GM19043 (cell line): ENCODE results near the gene MYO16.
"Not testable (repeated sequence)": the region's sequence is repeated elsewhere in the genome, so short reads cannot be mapped to it uniquely, and the experiment has no call there.

ENCODE experiments used
- ATAC-seq: cut with Tn5 transposase; IDR thresholded peaks from one replicate; pipeline ENCODE4 v1.9.1; 2021; ENCODE audit warnings: low read depth; ENCODE audit not compliant: unreplicated experiment

MYO16 gene

DNA sequence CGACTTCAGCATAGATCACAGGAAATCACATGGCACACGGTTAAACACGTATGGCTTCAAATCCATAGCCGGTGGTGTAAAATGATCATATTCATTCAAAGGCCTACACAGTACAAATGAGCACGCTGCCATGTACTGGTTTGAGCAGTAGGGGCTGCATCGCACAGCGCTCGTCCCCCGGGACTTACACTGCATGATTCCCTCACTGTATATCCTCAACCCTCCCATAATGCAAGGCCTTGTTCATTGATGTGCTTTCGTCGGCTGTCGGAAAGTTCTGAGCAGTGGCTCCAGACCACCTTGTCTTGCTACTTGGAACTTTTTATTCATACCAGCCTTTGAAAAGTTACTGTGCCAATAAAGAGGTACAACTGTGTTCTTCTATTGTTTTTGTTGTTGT is 578.2 kb downstream of the MYO16 start:
- ATAC-seq, result no peak

DNA sequence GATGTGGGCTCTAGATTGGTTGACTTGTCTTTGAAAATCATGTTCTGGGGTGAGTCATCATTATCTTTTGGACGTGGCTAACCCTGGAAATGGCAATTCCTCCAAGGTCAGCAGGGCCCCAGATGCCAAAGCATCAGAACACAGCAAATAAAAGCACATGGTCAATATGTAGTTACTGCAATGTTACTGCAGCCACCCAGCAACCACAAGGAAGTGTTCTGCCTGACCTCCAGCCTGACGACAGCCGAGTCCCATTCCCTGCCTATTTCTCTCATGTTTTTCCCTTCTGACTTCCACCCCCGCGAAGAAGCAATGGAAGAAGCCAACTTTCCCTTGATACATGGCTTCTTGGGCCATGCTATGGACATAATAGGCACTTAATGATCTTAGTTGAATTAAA is 579.1 kb downstream of the MYO16 start:
- no peak for ATAC-seq

DNA sequence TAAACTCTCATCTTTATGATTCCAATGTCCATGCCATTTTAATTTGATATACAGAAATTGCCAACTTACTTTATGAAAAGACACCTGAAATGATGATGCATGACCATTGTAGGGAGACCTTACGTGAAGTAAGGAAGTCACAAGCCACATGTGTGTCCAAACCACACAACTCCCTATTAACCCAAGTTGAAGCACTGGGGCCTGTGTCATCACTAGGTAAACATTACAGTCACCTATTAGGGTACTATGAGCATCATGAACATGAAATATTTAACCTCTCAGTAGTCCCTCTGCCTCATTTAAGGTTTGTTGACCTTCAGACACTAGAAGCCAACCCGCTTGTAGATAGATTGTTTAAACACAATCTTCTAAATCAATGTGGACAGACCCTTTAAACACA is 580.1 kb downstream of the MYO16 start:
- ATAC-seq, result no peak

DNA sequence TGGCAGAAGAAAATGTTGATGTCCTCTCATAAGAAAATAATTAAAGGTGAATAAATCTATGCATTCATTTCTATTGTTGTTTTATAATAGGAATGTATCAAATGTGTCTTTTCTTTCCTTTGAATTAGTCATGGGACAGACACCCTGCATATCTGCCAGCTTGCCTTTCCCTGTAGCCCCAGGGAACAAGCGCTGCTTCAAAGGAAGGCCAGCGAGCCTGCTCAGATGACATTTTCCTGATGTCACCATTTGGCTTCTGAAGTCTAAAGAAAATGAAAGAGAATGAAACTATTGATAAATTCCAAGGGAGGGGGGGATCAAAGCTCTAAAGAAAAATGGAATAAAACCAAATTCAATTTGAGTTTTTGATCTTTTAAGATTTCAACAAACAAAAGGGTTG is 582.2 kb downstream of the MYO16 start:
- no peak for ATAC-seq

DNA sequence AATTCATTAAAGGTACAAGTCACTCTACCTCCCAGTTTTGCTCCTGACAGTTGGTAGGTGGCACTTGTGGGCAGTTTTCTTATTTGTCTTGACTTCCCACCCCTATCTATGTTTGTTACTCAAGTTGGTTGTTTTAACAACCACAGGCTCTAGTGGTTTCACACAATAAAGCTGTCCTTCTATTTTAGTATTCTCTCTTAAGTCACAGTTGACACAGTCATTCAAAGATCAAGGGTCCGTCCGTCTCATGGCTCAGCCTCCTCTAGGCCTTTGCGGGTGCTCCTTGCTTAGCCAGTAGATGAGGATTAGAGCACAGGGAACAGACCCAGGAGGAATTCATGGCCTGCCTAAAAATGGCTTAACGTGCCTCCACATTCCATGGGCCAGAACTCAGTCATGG is 583.2 kb downstream of the MYO16 start:
- no peak for ATAC-seq

DNA sequence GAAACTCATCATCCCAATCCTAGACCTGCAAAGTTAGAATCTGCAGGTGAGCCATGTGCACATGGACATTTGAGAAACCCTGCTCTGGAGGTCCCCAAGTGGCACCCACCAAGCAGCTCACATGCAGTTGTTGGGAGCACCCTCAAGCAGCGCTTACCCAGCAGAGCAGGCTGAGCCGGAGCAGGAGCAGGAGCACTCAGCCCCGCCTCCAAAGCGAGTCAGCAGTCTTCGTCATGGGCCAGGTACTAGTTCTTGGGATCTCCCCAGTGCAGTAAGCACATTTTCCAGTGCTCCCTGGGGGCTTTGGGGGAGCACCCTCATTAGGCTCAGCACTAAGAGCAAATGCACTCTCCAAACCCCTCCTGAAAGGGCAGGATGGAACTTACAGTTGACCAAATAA is 584.3 kb downstream of the MYO16 start:
- no peak for ATAC-seq

DNA sequence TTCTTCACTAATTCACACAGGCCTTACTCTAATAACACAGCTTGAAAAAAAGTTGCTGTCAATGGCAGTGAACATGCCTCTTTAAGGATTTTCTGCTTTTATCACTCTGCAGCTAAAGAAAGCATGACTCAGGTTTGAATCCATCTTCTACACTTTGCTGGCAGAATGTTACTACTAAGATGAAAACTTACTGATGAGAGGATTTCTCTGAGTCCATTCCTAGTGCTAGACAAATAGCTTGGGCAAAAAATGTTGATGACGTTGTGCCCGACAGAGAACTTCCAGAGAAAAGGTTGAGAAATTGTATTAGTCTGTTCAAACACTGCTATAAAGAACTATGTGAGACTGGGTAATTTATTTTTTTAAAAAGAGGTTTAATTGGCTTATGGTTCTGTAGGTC is 585.0 kb downstream of the MYO16 start:
- no peak for ATAC-seq

DNA sequence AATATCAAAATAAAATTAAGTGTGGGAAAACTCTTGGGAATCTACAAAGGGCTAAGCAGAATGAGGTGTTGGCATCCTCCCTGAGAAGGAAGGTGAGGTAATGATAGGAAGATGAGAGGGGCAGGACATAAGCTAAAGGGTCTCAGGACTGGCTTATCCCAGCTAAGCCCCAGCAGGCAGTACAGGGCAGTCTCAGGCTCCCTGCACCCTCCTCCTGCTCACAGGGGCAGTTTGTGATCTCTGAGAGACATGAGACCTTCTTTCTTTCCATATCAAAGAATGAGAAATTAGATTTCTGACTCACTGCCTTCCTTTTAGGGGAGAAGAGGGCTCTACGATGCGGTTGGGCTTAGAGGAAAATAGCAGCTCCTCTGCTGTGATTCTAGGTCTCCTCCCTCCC is 586.0 kb downstream of the MYO16 start:
- no peak for ATAC-seq

DNA sequence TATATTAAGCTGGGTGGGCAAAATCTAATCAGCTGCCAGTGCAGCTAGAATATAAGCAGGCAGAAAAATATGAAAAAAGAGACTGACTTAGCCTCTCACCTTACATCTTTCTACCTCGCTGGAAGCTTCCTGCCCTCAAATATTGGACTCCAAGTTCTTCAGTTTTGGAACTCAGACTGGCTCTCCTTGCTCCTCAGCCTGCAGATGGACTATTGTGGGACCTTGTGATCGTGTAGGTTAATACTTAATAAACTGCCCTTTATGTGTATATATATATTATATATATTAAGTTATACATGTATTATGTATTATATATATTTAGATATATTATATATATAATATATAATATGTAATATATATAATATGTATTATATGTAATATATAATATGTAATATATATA is 588.1 kb downstream of the MYO16 start:
- not testable (repeated sequence) for ATAC-seq

DNA sequence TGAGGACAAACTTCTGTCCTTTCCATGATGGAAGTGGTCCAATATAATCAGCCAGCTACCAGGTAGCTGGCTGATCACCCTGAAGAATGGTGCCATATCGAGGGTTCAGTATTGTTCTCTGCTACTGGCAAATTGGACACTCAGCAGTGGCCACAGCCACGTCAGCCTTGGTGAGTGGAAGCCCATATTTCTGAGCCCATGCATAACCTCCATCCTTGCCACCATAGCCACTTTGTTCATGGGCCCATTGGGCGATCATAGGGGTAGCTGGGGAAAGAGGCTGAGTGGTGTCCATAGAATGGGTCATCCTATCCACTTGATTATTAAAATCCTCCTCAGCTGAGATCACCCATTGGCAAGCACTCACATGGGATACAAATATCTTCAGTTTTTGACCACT is 591.2 kb downstream of the MYO16 start:
- ATAC-seq, result no peak

DNA sequence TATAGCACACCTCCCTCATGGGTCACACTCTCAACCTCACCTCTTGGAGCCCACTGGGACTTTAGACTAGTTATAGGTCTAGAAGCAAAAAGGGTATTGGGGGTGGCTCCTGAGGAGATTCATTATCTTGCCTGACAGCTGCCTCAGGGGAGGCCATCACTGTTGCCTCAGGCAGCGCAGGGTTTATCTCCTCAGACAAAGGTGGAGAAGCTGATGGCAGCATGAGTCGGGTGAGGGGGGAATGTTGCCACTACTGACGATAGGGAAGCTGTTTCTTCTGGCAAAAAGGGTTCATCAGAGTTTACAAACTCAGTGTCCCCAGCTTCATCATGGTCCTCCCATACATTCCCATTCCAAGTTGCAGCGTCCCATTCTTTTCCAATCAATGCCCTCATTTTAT is 594.6 kb downstream of the MYO16 start:
- ATAC-seq, result no peak

DNA sequence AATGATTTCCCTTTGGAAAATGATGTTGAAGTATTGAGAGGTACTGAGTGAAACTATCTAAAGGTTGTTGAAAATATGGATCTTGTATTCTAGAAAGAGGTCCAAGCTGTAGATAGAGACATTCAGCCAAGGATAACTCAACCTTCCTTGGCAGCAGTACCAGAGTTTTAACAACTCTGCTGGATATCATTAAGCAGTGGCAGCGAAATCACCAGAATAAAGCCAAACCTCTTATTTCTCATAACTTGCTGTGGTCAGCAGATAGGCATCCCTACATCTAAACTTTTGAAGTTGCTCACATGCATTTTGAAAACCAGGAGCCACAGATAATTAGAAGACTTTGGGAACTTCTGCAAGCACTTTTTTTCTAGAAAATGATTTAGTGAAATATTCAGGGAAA is 597.2 kb downstream of the MYO16 start:
- ATAC-seq, result no peak

DNA sequence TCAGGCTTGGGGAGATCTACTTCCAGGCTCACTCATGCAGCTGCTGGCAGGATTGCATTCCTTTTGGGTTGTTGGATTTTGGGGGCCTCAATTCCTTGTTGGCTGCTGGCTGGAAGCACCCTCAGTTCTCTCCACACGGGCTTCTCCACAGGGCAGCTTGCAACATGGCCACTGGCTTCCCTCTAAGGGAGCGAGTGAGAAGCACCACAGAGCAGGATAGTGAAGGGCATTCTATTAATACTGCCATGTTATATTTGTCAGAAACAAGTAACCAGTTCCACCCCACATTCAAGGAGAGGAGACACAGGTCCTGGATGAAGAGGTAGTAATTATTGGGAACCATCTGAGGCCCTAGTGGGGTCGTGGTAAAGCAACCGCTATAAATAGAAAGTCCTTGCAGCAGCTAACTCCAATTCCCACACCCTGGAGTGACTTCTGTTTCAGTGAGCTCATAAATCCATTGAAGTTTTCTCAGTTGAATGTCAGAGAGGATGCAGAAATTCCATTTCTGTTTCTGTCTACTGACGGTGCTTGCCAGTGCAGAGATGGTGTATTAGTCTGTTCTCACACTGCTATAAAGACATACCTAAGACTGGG is 598.0 kb downstream of the MYO16 start:
- ATAC-seq, result no peak

DNA sequence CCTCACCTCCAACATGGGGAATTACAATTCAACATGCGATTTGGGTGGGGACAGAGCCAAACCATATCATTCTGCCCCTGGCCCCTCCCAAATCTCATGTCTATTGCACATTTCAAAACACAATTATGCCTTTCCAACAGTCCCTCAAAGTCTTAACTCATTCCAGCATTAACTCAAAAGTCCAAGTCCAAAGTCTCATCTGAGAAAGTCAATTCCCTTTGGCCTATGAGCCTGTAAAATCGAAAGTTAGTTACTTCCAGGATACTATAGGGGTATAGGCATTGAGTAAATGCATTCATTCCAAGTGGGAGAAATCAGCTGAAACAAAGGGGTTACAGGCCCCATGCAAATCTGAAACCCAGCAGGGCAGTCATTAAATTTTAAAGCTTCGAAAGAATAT is 598.8 kb downstream of the MYO16 start:
- ATAC-seq, result no peak

DNA sequence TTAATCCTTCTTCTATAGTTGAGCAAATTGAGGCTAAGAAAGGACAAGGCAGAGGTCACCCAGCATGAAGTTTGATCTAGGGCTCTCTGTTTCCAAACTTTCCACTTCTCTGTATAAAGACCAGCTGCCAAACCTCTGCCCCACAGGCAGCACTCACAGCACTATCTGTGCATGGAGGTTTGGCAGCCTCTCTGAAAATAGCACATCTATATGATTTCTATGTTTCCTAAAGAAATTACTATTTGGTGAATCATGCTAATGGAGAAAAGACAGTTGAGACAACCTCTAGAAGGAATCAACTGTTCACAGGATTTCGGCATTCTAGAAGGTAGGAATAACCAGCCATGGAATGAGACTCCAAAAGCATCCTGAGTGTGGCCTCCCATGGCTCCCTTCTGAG is 602.5 kb downstream of the MYO16 start:
- ATAC-seq, result no peak

DNA sequence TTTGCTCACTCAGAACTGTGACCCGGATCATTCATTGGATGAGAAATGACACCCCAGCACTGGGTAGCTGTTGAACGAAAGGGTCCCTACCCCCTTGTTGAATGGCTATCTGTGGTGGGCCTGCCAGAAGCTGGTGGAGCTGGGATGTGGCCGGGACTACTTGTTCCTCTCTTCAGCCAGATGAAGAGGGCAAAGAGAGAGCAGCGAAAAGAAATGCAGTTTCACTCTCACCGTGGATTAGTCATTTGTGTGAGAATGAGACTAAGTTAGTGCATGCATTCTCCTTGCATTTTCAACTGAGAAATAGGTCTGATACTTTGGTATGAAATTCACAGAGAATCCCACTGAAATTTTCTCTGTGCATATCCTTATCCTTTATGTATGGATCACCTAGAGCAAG is 603.9 kb downstream of the MYO16 start:
- peak; percentile 78 for ATAC-seq

DNA sequence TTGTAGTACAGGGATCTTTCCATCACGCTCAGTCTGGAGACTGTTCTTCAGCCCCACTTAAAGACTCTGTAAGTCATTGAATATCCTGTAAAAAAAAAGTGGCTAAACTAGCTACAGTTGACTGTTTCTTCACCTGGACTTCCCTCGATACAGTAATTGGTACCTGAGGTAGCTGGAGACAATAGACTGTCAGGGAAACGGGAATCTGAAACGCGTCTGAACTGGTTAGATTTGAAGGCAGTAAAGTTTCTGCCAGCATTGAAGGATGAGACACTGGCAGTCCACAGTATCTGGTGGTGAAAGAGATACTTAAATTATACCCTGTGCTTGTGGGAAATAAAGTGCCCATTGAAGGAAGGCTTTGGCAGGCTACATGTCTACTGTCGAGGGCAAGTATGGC is 606.5 kb downstream of the MYO16 start:
- no peak for ATAC-seq

DNA sequence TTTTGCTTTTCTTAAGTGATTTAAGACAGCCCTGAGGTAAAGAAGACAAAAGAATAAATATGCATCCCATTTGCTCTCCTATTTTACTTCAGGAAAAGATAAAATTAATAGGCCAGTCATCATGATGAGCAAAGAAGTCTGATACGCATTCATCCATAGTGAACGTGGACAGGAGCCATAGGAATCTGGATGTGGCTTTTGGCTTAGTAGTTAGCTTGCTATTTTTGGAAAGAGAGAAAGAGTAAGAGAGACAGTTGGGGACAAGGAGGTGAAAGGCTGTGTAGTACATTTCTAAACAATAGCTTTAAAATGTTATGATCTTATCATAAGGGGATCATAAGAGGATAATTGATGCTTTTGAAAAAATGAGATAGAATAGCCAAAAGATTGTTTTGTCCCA is 611.7 kb downstream of the MYO16 start:
- no peak for ATAC-seq

DNA sequence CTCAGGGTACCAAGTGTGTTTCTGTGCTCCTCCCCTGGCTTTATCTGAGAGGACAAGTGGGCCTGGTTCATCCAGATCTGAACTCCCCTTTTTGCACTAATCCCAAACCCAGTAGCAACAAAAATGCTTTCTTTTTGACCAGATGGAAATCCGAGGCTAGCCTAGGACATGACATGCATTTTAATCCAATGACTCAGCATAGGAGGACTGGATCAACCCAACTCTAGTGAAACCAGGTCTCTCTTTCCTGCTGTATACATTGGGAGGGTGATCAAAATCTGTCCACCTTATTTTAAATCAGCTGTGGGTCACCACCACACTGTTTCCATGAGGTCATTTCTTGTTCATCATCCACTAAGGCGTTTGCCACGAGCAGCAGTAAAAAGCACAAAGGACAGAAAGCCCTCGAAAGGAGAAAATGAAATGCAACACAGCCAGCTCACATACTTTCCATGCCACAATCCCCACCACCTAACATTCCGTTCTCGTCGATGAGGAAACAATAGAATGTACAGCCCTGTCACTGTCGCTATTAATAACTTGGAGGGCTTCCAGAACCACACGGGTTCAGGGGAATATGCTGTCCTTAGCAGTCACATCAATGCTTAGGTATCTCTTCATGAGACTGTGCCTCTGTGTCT is 614.0 kb downstream of the MYO16 start:
- ATAC-seq, result no peak

DNA sequence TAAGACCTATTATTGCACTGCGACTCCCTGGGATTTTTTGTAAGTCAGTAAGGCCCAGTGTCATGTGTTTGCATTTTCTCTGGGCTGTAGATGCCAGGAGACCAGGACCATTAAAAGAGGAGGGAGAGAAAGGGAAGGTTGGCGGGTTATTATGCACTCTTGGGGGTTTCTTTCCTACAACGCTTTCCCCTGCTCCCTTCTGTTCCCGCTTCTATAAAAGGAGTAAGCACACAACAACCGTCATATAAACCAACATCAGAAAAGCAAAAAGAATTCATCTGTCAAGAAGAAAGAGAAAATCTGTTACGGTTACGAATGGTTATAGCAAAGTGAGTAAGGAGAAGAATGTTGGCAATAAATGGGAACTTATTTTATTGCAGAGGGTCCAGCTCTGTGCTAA is 615.2 kb downstream of the MYO16 start:
- ATAC-seq, result no peak

DNA sequence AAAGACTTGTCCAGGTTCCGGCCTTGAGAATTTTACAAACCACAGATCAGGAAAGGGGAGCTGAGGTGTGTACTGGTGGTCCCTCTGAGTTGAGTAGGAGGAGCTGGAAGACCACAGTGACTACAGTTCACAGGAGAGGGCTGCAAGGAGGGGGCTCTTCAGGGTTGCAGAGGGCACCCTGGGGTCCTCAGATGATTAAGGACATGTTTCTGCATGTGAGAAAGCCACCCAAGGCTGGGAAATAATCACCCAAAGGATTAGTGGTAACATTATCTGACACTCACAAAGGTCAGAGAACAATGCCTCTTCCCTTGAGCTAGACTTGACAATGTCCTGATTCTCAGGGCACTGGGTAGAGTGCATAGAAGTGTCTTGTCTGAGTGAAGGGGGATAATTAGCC is 616.6 kb downstream of the MYO16 start:
- ATAC-seq, result no peak

DNA sequence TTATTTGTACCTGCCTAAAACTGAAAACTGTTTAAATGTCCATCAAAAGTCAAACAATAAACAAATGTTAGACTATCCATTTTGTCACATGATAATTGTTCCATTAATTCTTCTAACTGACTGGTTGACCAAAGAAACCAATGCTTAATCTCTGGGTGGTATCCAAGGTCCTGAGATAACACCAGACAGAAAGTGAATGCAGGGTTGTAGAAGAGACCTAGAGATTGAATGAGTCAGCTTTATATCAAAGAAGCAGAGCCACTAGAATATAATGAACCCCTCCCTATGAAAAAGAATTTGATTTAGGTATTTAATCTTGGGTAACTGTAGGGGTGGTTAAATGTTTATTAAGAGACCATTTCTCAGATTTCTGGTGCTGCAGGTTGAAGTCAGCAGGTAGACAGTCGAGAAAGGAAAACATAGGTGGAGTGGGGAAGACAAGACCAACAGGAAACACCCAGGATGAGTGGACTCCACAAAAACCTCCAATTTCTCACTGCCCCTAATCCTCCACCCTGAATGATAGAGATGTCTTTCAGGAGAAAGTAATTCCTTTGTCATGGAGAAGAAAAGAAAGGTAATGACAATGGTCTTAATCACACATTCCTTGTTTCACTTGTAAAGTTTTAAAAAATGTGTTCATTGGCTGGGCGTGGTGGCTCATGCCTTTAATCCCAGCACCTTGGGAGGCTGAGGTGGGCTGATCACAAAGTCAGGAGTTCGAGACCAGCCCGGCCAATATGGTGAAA is 620.5 kb downstream of the MYO16 start:
- no peak for ATAC-seq
